SK-N-SH (cell line): ENCODE data around the gene BCL6. TPM values are rescaled to one million over a fixed set of nuclear protein-coding genes. Genes with fewer than 3 reads are reported as not detected.

Experiments
- CTCF ChIA-PET: fragments of 300-600, 350-600 bp; formaldehyde crosslinking; extraction: SDS; loops from one replicate; lab custom pipeline; 2021; lab: Yijun Ruan, JAX
- POLR2A ChIA-PET: fragments of 350-600 bp; sonication (Branson Sonifier 250); formaldehyde crosslinking; extraction: SDS; loops from one replicate; lab custom pipeline; 2020; ENCODE audit warnings: antibody characterized with exemption, inconsistent platforms; lab: Yijun Ruan, JAX
- DNase-seq: peaks from one replicate; pipeline ENCODE4 v3.0.0; 2012
- H2AFZ ChIP-seq: fragments of 200-600 bp; sonication (generic); 2 replicates; pipeline ENCODE4 v1.8.1; 2016; ENCODE audit warnings: antibody characterized with exemption, mild to moderate bottlenecking, low read depth
- H3F3A ChIP-seq: fragments of 200-600 bp; sonication (generic); replicated peaks from 2 replicates; pipeline ENCODE3; 2016; ENCODE audit warnings: antibody characterized with exemption, mild to moderate bottlenecking; ENCODE audit not compliant: insufficient read depth
- H3K27ac ChIP-seq, 2 experiments: fragments of 200-500 bp in 1 of 2; fragments of 200-600 bp in 1 of 2; sonication (Bioruptor generic) in 1 of 2; sonication (generic), shearing (Covaris generic) in 1 of 2; 2 replicates each; pipeline versions ENCODE4 v1.5.1 to v1.6.1; 2014 to 2016; ENCODE audit warnings: low read depth in 2 of 2, inconsistent platforms in 1 of 2, low read length in 1 of 2, mild to moderate bottlenecking in 1 of 2, mixed read lengths in 1 of 2
- H3K27me3 ChIP-seq: fragments of 200-600 bp; sonication (generic), shearing (Covaris generic); 2 replicates; pipeline ENCODE4 v1.6.1; 2016; ENCODE audit warnings: mixed run types; ENCODE audit not compliant: insufficient read depth
- H3K36me3 ChIP-seq, 2 experiments: fragments of 200-500 bp in 1 of 2; fragments of 200-600 bp in 1 of 2; sonication (Bioruptor generic) in 1 of 2; sonication (generic) in 1 of 2; replicated peaks in 1 of 2; 2 replicates each; pipeline versions ENCODE3 to v1.5.1; 2014 to 2016; ENCODE audit warnings: low read length in 1 of 2, mild to moderate bottlenecking in 1 of 2; ENCODE audit not compliant: insufficient read depth in 2 of 2, control insufficient read depth in 1 of 2
- H3K4me1 ChIP-seq, 2 experiments: fragments of 200-500 bp in 1 of 2; fragments of 200-600 bp in 1 of 2; sonication (Bioruptor generic) in 1 of 2; sonication (generic), shearing (Covaris generic) in 1 of 2; 2 replicates each; pipeline versions ENCODE4 v1.5.1 to v1.6.1; 2014 to 2016; ENCODE audit warnings: low read depth in 1 of 2, low read length in 1 of 2, mixed run types in 1 of 2; ENCODE audit not compliant: insufficient read depth in 2 of 2, control insufficient read depth in 1 of 2
- H3K4me2 ChIP-seq: fragments of 200-600 bp; sonication (generic), shearing (Covaris generic); 2 replicates; pipeline ENCODE4 v1.6.1; 2017; ENCODE audit warnings: mixed run types
- H3K4me3 ChIP-seq, 2 experiments: fragments of 200-500 bp in 1 of 2; fragments of 200-600 bp in 1 of 2; sonication (Bioruptor generic) in 1 of 2; sonication (generic), shearing (Covaris generic) in 1 of 2; 2 replicates each; pipeline versions ENCODE4 v1.5.1 to v1.8.1; 2014 to 2016; ENCODE audit warnings: low read depth in 2 of 2, inconsistent platforms in 1 of 2, low read length in 1 of 2, mild to moderate bottlenecking in 1 of 2, mixed read lengths in 1 of 2, moderate library complexity in 1 of 2
- H3K79me2 ChIP-seq: fragments of 200-600 bp; sonication (generic); 2 replicates; pipeline ENCODE4 v1.8.1; 2017; ENCODE audit warnings: mild to moderate bottlenecking; ENCODE audit not compliant: insufficient read depth
- H3K9ac ChIP-seq: fragments of 200-600 bp; sonication (generic); 2 replicates; pipeline ENCODE4 v1.6.1; 2017; ENCODE audit warnings: mixed run types
- H3K9me2 ChIP-seq: fragments of 200-600 bp; sonication (generic); 2 replicates; pipeline ENCODE4 v1.6.1; 2017; ENCODE audit warnings: mixed run types
- H3K9me3 ChIP-seq: fragments of 200-600 bp; sonication (generic); 2 replicates; pipeline ENCODE4 v1.6.1; 2017; ENCODE audit warnings: mixed run types, mild to moderate bottlenecking, moderate library complexity
- H4K20me1 ChIP-seq: fragments of 200-600 bp; sonication (generic); 2 replicates; pipeline ENCODE4 v1.6.1; 2017; ENCODE audit warnings: mild to moderate bottlenecking, mixed run types; ENCODE audit not compliant: insufficient read depth
- CHD2 ChIP-seq: fragments of 150-350 bp; IDR thresholded peaks from 2 replicates; pipeline ENCODE4 v1.6.1; 2018; ENCODE audit warnings: low read length; ENCODE audit not compliant: partially characterized antibody
- EP300 ChIP-seq, 2 experiments: IDR thresholded peaks; 2 replicates each; pipeline versions ENCODE4 v1.4.0 to v1.6.1; 2012; ENCODE audit warnings: borderline replicate concordance in 1 of 2, low read depth in 1 of 2, low read length in 1 of 2
- EZH2phosphoT487 ChIP-seq: fragments of 200-600 bp; sonication (generic); IDR thresholded peaks from 2 replicates; pipeline ENCODE4 v1.6.1; 2017; ENCODE audit warnings: low read depth, mixed run types, mild to moderate bottlenecking, antibody characterized with exemption, moderate library complexity, borderline replicate concordance
- FOSL2 ChIP-seq: IDR thresholded peaks from 2 replicates; pipeline ENCODE4 v1.4.0; 2012; ENCODE audit warnings: low read depth, mild to moderate bottlenecking, moderate library complexity, borderline replicate concordance
- FOXM1 ChIP-seq: IDR thresholded peaks from 2 replicates; pipeline ENCODE4 v1.4.0; 2012; ENCODE audit warnings: low read depth, mild to moderate bottlenecking
- GATA2 ChIP-seq: sonication (generic); formaldehyde crosslinking; IDR thresholded peaks from 2 replicates; pipeline ENCODE4 v1.5.0; 2020; ENCODE audit warnings: mild to moderate bottlenecking, missing genetic modification reagents
- JUND ChIP-seq: IDR thresholded peaks from 2 replicates; pipeline ENCODE4 v1.4.0; 2012
- MAX ChIP-seq: IDR thresholded peaks from 2 replicates; pipeline ENCODE4 v1.4.0; 2012; ENCODE audit warnings: low read depth
- MEF2A ChIP-seq: IDR thresholded peaks from 2 replicates; pipeline ENCODE4 v1.4.0; 2012; ENCODE audit warnings: low read depth, borderline replicate concordance
- NFIC ChIP-seq: IDR thresholded peaks from 2 replicates; pipeline ENCODE4 v1.4.0; 2012; ENCODE audit warnings: borderline replicate concordance
- NRF1 ChIP-seq: IDR thresholded peaks from 2 replicates; pipeline ENCODE4 v1.6.1; 2012; ENCODE audit warnings: low read depth, mild to moderate bottlenecking, low read length
- PBX3 ChIP-seq: IDR thresholded peaks from 2 replicates; pipeline ENCODE4; 2012
- POLR2AphosphoS5 ChIP-seq: IDR thresholded peaks from 2 replicates; pipeline ENCODE4 v1.6.1; 2012; ENCODE audit warnings: low read depth, low read length
- RAD21 ChIP-seq: IDR thresholded peaks from 2 replicates; pipeline ENCODE4 v1.6.1; 2012; ENCODE audit warnings: mild to moderate bottlenecking, low read length
- RCOR1 ChIP-seq: fragments of 150-350 bp; IDR thresholded peaks from 2 replicates; pipeline ENCODE4 v1.6.1; 2017; ENCODE audit warnings: antibody characterized with exemption, low read length
- RFX5 ChIP-seq: IDR thresholded peaks from 2 replicates; pipeline ENCODE4 v1.6.1; 2012; ENCODE audit warnings: mild to moderate bottlenecking, improper control_type of control experiment, low read length
- SIN3A ChIP-seq: IDR thresholded peaks from 2 replicates; pipeline ENCODE4 v1.6.1; 2012; ENCODE audit warnings: low read depth, mild to moderate bottlenecking, low read length, moderate library complexity, borderline replicate concordance
- TAF1 ChIP-seq: IDR thresholded peaks from 2 replicates; pipeline ENCODE4 v1.6.1; 2012; ENCODE audit warnings: low read depth, mild to moderate bottlenecking, low read length, moderate library complexity, borderline replicate concordance
- TEAD4 ChIP-seq: IDR thresholded peaks from 2 replicates; pipeline ENCODE4 v1.4.0; 2012; ENCODE audit warnings: mild to moderate bottlenecking, borderline replicate concordance; ENCODE audit not compliant: insufficient read depth
- ZBTB33 ChIP-seq: IDR thresholded peaks from 2 replicates; pipeline ENCODE4 v1.4.0; 2012; ENCODE audit warnings: low read depth, borderline replicate concordance
- WGBS: methylation state at CpG from one replicate; pipeline ENCODE4 v1.1.6; 2017; ENCODE audit warnings: low lambda C conversion rate; 5-methylcytosine and 5-hydroxymethylcytosine counted together
- polyA plus RNA-seq, 3 experiments: library from polyadenylated mRNA; depleted of rRNA; stranded (reverse); fragments of >200 nt; gene quantifications; 2 replicates each; pipeline ENCODE4 v1.2.3, GENCODE V29; 2012

BCL6 gene
- polyA plus RNA-seq, 1 of the 3 experiments (the other 2 are of a cell fraction) = 13.8 TPM

DNA sequence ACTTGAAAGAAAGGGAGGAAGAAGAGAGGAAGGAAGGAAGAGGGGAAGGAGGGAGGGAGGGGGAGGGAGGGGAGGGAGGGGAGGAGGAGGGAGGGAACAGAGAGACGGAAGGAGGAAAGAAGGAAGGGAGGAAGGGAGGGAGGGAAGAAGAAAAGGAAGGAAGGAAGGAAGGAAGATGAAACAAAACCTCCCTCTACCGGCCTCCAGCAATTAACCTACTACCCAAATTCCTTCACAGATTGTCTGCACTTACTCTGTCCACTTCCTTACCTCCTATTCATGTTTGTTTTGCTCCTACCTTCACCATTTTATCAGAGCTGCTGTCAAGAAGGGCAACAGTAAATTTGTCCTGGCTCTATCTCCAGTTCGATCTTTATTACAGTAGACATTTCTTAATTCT, 44.6 kb upstream of the BCL6 start:
- H4K20me1 ChIP-seq = no peaks in the 10 kb centered on the region
- no peak overlapping the region for H2AFZ ChIP-seq
- H3K9ac ChIP-seq = no peak overlapping the region
- no peaks in the 10 kb centered on the region for H3K9me3 ChIP-seq
- H3K4me1 ChIP-seq = no peaks in the 10 kb centered on the region
- ChIA-PET POLR2A (no interaction called here), CTCF (interaction anchor here (1.4 kb wide), 1 partner anchor 50 kb away, joined by 6 read pairs; no protein-coding TSS in a partner anchor)
- WGBS = 33% methylated on average over 3 of the region's 3 CpGs
- DNase-seq = no peak
- no peak overlapping the region for H3K4me3 ChIP-seq
- no peaks in the 10 kb centered on the region for H3K79me2 ChIP-seq
- H3F3A ChIP-seq = no peaks in the 10 kb centered on the region
- H3K4me2 ChIP-seq = no peak overlapping the region
- TF ChIP-seq CHD2 (no peak), PBX3 (peak; percentile 6; the same call in 1 of the 2 replicates), NFIC (no peak), SIN3A (no peak)
- H3K9me2 ChIP-seq = no peaks in the 10 kb centered on the region
- H3K27me3 ChIP-seq = no peaks in the 10 kb centered on the region
- H3K36me3 ChIP-seq = no peaks in the 10 kb centered on the region
- H3K27ac ChIP-seq = no peak overlapping the region

- Histone ChIP-seq H3K9ac (no peak overlapping the region), H3K27ac (no peak overlapping the region), H3K9me3 (no peaks in the 10 kb centered on the region), H3K4me1 (no peaks in the 10 kb centered on the region), H2AFZ (no peak overlapping the region), H3F3A (no peaks in the 10 kb centered on the region), H4K20me1 (no peaks in the 10 kb centered on the region), H3K36me3 (no peaks in the 10 kb centered on the region), H3K9me2 (no peaks in the 10 kb centered on the region), H3K4me2 (no peak overlapping the region), H3K79me2 (no peaks in the 10 kb centered on the region), H3K27me3 (no peaks in the 10 kb centered on the region), H3K4me3 (no peak overlapping the region)
- CTCF ChIA-PET = interaction anchor here (1.3 to 1.4 kb wide), 2 partner anchors 49 kb away, joined by 6 to 7 read pairs; no protein-coding TSS in a partner anchor
- no peak for DNase-seq
- POLR2A ChIA-PET = no interaction called here
- TF ChIP-seq NRF1 (no peak), RCOR1 (no peak), FOXM1 (no peak), EP300 (IDR thresholded peaks at IDR 0.05; ENCODE audit: borderline replicate concordance in 1 of 2, low read depth in 1 of 2, low read length in 1 of 2) (no peak), ZBTB33 (no peak), POLR2AphosphoS5 (no peak), JUND (no peak), FOSL2 (no peak), RAD21 (no peak), MEF2A (no peak), TEAD4 (no peak), EZH2phosphoT487 (no peak), TAF1 (no peak), GATA2 (CRISPR knock-in tag) (no peak), RFX5 (no peak), CHD2 (no peak), MAX (no peak)
- 39% methylated on average over 5 of the region's 5 CpGs for WGBS
Measured at GRCh38 chr3:187788984-187789857, 44.0 kb upstream of the BCL6 start.
